ENCODE results near the gene TSPAN7. TPM values are rescaled to one million over a fixed set of nuclear protein-coding genes. Genes with fewer than 3 reads are reported as not detected.

Gene TSPAN7
- total RNA-seq, 2 experiments from 2014 or later = 0.12 to 0.21 TPM

DNA sequence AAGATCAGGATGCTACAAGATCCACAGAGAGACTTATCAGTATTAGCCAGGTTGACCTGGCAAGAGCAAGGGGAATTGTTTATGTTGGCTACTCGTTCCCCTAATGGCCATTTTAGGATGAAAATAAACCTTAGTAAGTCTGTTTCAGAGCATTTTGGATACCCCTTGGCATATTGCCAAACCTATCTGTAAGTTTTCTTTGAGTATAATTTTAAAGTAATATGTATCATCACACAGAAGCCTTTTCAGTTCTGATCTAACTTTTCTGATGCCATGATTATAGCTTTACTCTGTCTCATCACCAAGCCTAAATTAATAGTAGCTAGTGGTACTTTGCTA is 99.7 kb downstream of the TSPAN7 start:
- no peaks in the 10 kb centered on the region for H3K4me1 Mint-ChIP-seq
- no peaks in the 10 kb centered on the region for H3K27me3 Mint-ChIP-seq
- no peak overlapping the region for H3K27ac Mint-ChIP-seq
- H3K4me3 Mint-ChIP-seq = no peak overlapping the region
- DNase-seq = no peak
- CTCF ChIA-PET = no interaction called here
- no peaks in the 10 kb centered on the region for H3K9me3 Mint-ChIP-seq
- POLR2A ChIA-PET = no interaction called here
- H3K36me3 Mint-ChIP-seq (ENCODE audit: low read depth) = no peaks in the 10 kb centered on the region

GRCh38 chrX:38661561-38661960 is 100.2 kb downstream of the TSPAN7 start:
- Mint-ChIP-seq H3K4me1 (no peaks in the 10 kb centered on the region), H3K36me3 (ENCODE audit: low read depth) (no peaks in the 10 kb centered on the region), H3K4me3 (no peak overlapping the region), H3K9me3 (no peaks in the 10 kb centered on the region), H3K27me3 (no peaks in the 10 kb centered on the region), H3K27ac (no peak overlapping the region)
- ChIA-PET POLR2A (no interaction called here), CTCF (no interaction called here)
- no peak for DNase-seq

- H3K27me3 Mint-ChIP-seq = no peaks in the 10 kb centered on the region
- ChIA-PET POLR2A (no interaction called here), CTCF (no interaction called here)
- no peaks in the 10 kb centered on the region for H3K36me3 Mint-ChIP-seq (ENCODE audit: low read depth)
- no peak overlapping the region for H3K27ac Mint-ChIP-seq
- no peak for DNase-seq
- H3K4me3 Mint-ChIP-seq = no peak overlapping the region
- H3K4me1 Mint-ChIP-seq = no peaks in the 10 kb centered on the region
- H3K9me3 Mint-ChIP-seq = no peaks in the 10 kb centered on the region
Observed at GRCh38 chrX:38662640-38663039, 101.3 kb downstream of the TSPAN7 start.

DNA sequence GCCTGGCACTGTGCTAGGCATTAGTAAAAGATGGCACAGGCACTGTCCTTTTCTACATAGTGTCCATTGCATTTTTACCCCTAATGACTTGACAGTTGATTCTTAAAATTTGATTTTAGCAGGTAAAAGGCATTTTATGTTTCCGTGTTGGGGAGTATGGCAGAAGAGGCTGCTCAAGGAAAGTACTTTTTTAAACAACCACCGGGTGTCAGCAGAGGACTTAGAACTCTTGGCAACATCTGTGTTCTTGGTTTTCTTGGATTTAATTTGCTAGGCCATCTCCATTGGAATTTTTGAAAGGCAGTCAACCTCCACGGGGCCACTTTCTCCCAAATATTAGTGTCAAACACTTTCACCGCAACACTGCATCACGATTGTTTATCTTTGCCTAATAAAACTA is 102.9 kb downstream of the TSPAN7 start:
- H3K4me1 Mint-ChIP-seq = peaks cover 1% of the 10 kb centered on the region
- no peaks in the 10 kb centered on the region for H3K9me3 Mint-ChIP-seq
- no peaks in the 10 kb centered on the region for H3K36me3 Mint-ChIP-seq (ENCODE audit: low read depth)
- POLR2A ChIA-PET = no interaction called here
- H3K4me3 Mint-ChIP-seq = no peak overlapping the region
- CTCF ChIA-PET = interaction anchor here (1.4 kb wide), 1 partner anchor 138 kb away, joined by 3 read pairs; no protein-coding TSS in a partner anchor
- no peaks in the 10 kb centered on the region for H3K27me3 Mint-ChIP-seq
- no peak for DNase-seq
- no peak overlapping the region for H3K27ac Mint-ChIP-seq

DNA sequence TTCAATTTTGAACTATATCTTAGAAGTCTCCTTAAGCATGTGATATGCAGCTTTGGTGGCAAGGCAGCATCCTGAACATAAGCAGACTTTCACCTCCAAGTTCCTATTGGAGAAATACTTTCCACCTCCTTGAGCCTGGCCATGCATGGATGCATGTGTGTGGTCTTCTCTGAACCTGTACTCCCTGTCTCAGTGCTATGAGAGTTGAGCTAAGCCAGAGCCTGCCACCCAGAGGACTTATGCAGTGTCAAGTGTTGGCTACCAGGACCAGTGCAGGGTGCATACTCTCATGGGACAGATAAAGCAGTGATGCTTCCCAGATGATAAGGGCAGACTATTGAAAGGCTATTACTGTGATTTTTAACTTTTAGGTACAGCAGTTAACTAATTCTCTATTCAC is 105.6 kb downstream of the TSPAN7 start:
- ChIA-PET POLR2A (no interaction called here), CTCF (interaction anchor here (1.4 kb wide), 1 partner anchor 9 kb away, joined by 3 read pairs; no protein-coding TSS in a partner anchor)
- H3K27me3 Mint-ChIP-seq = no peaks in the 10 kb centered on the region
- H3K9me3 Mint-ChIP-seq = no peaks in the 10 kb centered on the region
- peaks cover 6% of the 10 kb centered on the region for H3K4me1 Mint-ChIP-seq
- H3K4me3 Mint-ChIP-seq = no peak overlapping the region
- H3K36me3 Mint-ChIP-seq (ENCODE audit: low read depth) = no peaks in the 10 kb centered on the region
- no peak for DNase-seq
- H3K27ac Mint-ChIP-seq = no peak overlapping the region

GRCh38 chrX:38668771-38669170 is 107.4 kb downstream of the TSPAN7 start:
- no peaks in the 10 kb centered on the region for H3K27me3 Mint-ChIP-seq
- DNase-seq = no peak
- peaks cover 6% of the 10 kb centered on the region for H3K4me1 Mint-ChIP-seq
- H3K27ac Mint-ChIP-seq = no peak overlapping the region
- H3K9me3 Mint-ChIP-seq = no peaks in the 10 kb centered on the region
- POLR2A ChIA-PET = no interaction called here
- no peak overlapping the region for H3K4me3 Mint-ChIP-seq
- no peaks in the 10 kb centered on the region for H3K36me3 Mint-ChIP-seq (ENCODE audit: low read depth)
- CTCF ChIA-PET = interaction anchor here (1.2 kb wide), 1 partner anchor 12 kb away, joined by 3 read pairs; no protein-coding TSS in a partner anchor

DNA sequence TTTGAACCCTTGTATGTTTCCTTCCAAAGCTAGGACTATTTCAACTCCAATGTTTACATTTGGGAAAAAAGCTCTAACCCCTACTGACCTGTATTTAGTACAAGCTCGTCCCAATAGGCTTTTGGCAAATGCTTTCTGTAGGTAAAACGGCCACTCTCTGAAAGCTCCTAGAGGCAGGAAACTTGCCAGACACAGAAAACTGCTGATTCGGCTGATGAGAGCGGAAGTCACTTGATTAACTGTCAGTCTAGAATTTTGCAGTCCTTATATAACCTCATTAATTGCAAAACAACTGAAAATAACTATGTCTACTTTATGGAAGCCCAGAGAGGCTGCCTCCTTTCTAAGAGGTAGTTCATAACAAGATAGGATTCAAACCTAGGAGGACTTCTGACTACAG is 108.1 kb downstream of the TSPAN7 start:
- POLR2A ChIA-PET = no interaction called here
- Mint-ChIP-seq H3K4me1 (peaks cover 6% of the 10 kb centered on the region), H3K9me3 (no peaks in the 10 kb centered on the region), H3K4me3 (no peak overlapping the region), H3K27me3 (no peaks in the 10 kb centered on the region), H3K36me3 (ENCODE audit: low read depth) (no peaks in the 10 kb centered on the region), H3K27ac (no peak overlapping the region)
- DNase-seq = peak; percentile 9
- CTCF ChIA-PET = interaction anchor here (1.2 kb wide), 1 partner anchor 11 kb away, joined by 3 read pairs; no protein-coding TSS in a partner anchor

DNA sequence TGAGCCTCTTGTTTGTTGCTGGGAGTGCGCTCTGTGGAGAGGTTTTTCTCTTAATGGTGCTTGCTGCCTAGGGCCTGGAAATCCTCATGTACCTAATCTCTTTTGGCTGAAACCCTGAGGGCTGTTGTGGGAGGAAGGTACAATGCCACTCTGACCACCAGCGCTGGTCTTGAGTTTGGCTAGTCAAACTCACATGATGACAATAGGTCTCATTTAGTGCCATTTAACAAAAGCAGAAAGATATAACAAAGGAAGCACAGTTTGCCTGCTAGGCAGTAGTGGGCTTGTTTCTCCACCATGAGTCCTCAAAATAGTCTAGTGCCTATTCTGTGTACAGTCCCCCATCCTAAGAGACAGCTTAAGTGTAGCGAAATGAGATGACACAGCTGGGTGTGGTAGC is 111.3 kb downstream of the TSPAN7 start:
- Mint-ChIP-seq H3K4me1 (peaks cover 6% of the 10 kb centered on the region), H3K27me3 (no peaks in the 10 kb centered on the region), H3K36me3 (ENCODE audit: low read depth) (no peaks in the 10 kb centered on the region), H3K4me3 (no peak overlapping the region), H3K9me3 (no peaks in the 10 kb centered on the region), H3K27ac (no peak overlapping the region)
- POLR2A ChIA-PET = no interaction called here
- DNase-seq = no peak
- CTCF ChIA-PET = interaction anchor here (0.6 to 0.7 kb wide), 4 partner anchors 304 to 1722 kb away, joined by 3 read pairs; no protein-coding TSS in a partner anchor

- DNase-seq = no peak
- Mint-ChIP-seq H3K27me3 (peaks cover 2% of the 10 kb centered on the region), H3K9me3 (no peaks in the 10 kb centered on the region), H3K4me1 (no peaks in the 10 kb centered on the region), H3K4me3 (no peak overlapping the region), H3K36me3 (ENCODE audit: low read depth) (no peaks in the 10 kb centered on the region), H3K27ac (no peak overlapping the region)
- POLR2A ChIA-PET = no interaction called here
- CTCF ChIA-PET = no interaction called here
Observed at GRCh38 chrX:38675856-38676255, 114.5 kb downstream of the TSPAN7 start.

DNA sequence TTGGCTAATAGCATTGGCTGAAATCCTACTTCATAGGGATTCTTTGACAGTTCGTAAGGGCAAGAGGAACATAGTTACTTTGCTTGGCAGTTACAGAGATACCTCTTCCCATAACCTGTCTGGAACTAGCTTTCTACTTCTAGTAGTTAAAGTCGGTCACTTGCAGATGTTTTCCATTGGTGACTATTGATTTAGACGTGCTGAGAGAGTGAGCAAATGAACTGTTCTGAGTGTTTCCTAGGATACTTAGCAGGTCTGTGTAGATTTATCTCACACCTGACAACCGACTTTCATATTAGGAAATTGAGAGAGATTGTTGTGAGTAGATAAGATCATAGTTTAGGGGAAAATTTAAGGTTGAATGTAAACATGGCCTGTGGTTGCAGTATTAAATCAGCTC is 116.8 kb downstream of the TSPAN7 start:
- Mint-ChIP-seq H3K27ac (no peak overlapping the region), H3K9me3 (no peaks in the 10 kb centered on the region), H3K36me3 (ENCODE audit: low read depth) (no peaks in the 10 kb centered on the region), H3K4me3 (no peak overlapping the region), H3K4me1 (no peaks in the 10 kb centered on the region), H3K27me3 (peaks cover 2% of the 10 kb centered on the region)
- no peak for DNase-seq
- CTCF ChIA-PET = no interaction called here
- POLR2A ChIA-PET = no interaction called here

DNA sequence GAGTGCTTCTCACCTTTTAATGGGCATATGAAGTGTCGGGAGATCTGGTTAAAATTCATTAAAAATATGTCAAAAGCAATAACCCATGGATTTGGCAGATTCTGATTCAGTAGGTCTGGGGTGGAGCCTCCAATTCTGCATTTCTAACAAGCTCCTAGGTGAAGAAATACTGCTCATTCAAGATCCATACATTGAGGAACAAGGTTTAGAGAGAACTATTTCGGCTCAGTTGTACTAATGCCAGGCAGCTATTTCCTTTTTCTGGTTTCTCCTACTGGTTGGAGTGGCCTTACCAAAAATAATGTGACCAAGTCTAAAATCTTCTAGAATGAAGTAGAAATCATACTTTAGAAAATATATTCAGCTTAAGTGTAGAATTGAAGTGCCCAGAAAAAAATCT is 117.5 kb downstream of the TSPAN7 start:
- Mint-ChIP-seq H3K27ac (no peak overlapping the region), H3K4me3 (no peak overlapping the region), H3K9me3 (no peaks in the 10 kb centered on the region), H3K4me1 (no peaks in the 10 kb centered on the region), H3K27me3 (peaks cover 2% of the 10 kb centered on the region), H3K36me3 (ENCODE audit: low read depth) (no peaks in the 10 kb centered on the region)
- CTCF ChIA-PET = no interaction called here
- DNase-seq = no peak
- POLR2A ChIA-PET = no interaction called here

GRCh38 chrX:38679695-38680094 is 118.4 kb downstream of the TSPAN7 start:
- POLR2A ChIA-PET = no interaction called here

DNA sequence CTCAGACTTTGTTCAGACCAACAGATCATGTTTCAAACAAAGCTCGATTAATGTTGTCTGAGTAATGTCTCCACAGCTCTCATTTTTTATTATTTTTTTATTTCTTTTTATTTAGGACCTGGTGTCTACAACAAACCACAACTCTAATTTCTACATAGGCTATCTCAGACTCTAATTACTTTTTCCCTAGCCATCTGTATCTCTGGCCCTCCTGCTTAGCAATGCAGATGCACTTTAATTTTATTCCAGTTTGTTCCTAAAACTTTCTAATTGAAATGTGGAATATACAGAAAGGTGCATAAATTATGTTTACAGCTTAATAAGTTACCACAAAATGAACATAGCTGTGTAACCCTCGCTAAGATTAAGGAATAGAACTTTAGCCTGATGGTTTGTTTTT is 120.8 kb downstream of the TSPAN7 start:
- ChIA-PET CTCF (interaction anchor here (0.6 kb wide), 1 partner anchor 469 kb away, joined by 4 read pairs; no protein-coding TSS in a partner anchor), POLR2A (no interaction called here)
- no peaks in the 10 kb centered on the region for H3K4me1 Mint-ChIP-seq

More at GRCh38 chrX:38679695-38680094, 118.4 kb downstream of the TSPAN7 start:
- H3K4me1 Mint-ChIP-seq = no peaks in the 10 kb centered on the region
- H3K27me3 Mint-ChIP-seq = peaks cover 2% of the 10 kb centered on the region
- H3K36me3 Mint-ChIP-seq (ENCODE audit: low read depth) = no peaks in the 10 kb centered on the region
- H3K27ac Mint-ChIP-seq = no peak overlapping the region
- H3K9me3 Mint-ChIP-seq = no peaks in the 10 kb centered on the region
- no peak overlapping the region for H3K4me3 Mint-ChIP-seq
- no peak for DNase-seq
- CTCF ChIA-PET = interaction anchor here (0.7 kb wide), 2 partner anchors 1086 to 1822 kb away, joined by 3 read pairs; no protein-coding TSS in a partner anchor

DNA sequence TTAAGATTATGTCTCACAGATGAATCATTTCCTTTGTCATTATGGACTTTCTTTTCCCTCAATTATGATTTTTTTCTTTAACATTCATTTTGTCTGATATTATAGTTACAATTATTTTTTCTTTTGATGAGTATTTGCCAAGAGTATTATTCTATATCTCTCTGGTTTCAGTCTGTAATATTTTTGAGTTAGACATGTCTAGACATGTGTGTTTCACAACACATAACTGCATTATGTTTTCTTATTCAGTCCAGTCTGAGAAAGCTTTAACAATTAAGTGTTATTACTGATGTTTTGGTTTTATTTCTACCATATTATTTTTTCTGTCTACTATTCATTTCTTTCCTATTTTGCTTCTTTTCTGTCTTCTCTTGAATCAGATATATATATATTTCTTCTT is 131.6 kb downstream of the TSPAN7 start:
- DNase-seq = no peak
- Mint-ChIP-seq H3K27ac (no peak overlapping the region), H3K4me1 (no peaks in the 10 kb centered on the region), H3K27me3 (peaks cover 5% of the 10 kb centered on the region), H3K4me3 (no peak overlapping the region), H3K36me3 (ENCODE audit: low read depth) (no peaks in the 10 kb centered on the region), H3K9me3 (peaks cover 1% of the 10 kb centered on the region)
- ChIA-PET POLR2A (no interaction called here), CTCF (no interaction called here)

More for the DNA sequence above, 120.8 kb downstream of the TSPAN7 start:
- Mint-ChIP-seq H3K9me3 (no peaks in the 10 kb centered on the region), H3K36me3 (ENCODE audit: low read depth) (no peaks in the 10 kb centered on the region), H3K27me3 (peaks cover 2% of the 10 kb centered on the region), H3K27ac (no peak overlapping the region), H3K4me3 (no peak overlapping the region)
- no peak for DNase-seq
